Activated CD8-positive, alpha-beta memory T cell treated with anti-CD3 and anti-CD28 coated beads, Interleukin-2, amount 50 U/mL, for 4 hours (primary cell): ENCODE measurements around the gene GDNF.
"Not testable (repeated sequence)": the region's sequence is repeated elsewhere in the genome, so short reads cannot be mapped to it uniquely, and the experiment has no call there.

ENCODE experiments used
- DNase-seq: peaks from one replicate; pipeline ENCODE4 v3.0.0-alpha.2; 2020

Gene GDNF

GRCh38 chr5:37815913-37816312 lies 23.9 kb downstream of the GDNF start:
- no peak for DNase-seq

- DNase-seq: no peak
Measured at GRCh38 chr5:37814699-37815098, 25.1 kb downstream of the GDNF start.

GRCh38 chr5:37812365-37812764 lies 27.5 kb downstream of the GDNF start:
- no peak for DNase-seq

GRCh38 chr5:37811866-37812265 lies 28.0 kb downstream of the GDNF start:
- DNase-seq: no peak

- no peak for DNase-seq
Measured at GRCh38 chr5:37810311-37810710, 29.5 kb downstream of the GDNF start.

GRCh38 chr5:37808945-37809344 lies 30.9 kb downstream of the GDNF start:
- DNase-seq: no peak

- DNase-seq: no peak
Measured at GRCh38 chr5:37807621-37808301, 32.1 kb downstream of the GDNF start.

- no peak for DNase-seq
Measured at GRCh38 chr5:37807015-37807414, 32.8 kb downstream of the GDNF start.

GRCh38 chr5:37806476-37806875 lies 33.4 kb downstream of the GDNF start:
- no peak for DNase-seq

- DNase-seq: no peak
Measured at GRCh38 chr5:37806016-37806415, 33.8 kb downstream of the GDNF start.

- DNase-seq: no peak
Measured at GRCh38 chr5:37804401-37804800, 35.4 kb downstream of the GDNF start.

GRCh38 chr5:37803487-37803886 lies 36.4 kb downstream of the GDNF start:
- DNase-seq: no peak

GRCh38 chr5:37801521-37801920 lies 38.3 kb downstream of the GDNF start:
- no peak for DNase-seq

GRCh38 chr5:37799865-37800421 lies 39.9 kb downstream of the GDNF start:
- no peak for DNase-seq

- not testable (repeated sequence) for DNase-seq
Measured at GRCh38 chr5:37796435-37796834, 43.4 kb downstream of the GDNF start.

GRCh38 chr5:37795292-37795691 lies 44.5 kb downstream of the GDNF start:
- not testable (repeated sequence) for DNase-seq

GRCh38 chr5:37792975-37793631 lies 46.7 kb downstream of the GDNF start:
- no peak for DNase-seq

GRCh38 chr5:37791321-37791720 lies 48.5 kb downstream of the GDNF start:
- DNase-seq: no peak

GRCh38 chr5:37789991-37790390 lies 49.9 kb downstream of the GDNF start:
- no peak for DNase-seq

- DNase-seq: no peak
Measured at GRCh38 chr5:37787742-37788141, 52.1 kb downstream of the GDNF start.

- DNase-seq: no peak
Measured at GRCh38 chr5:37786862-37787519, 52.9 kb downstream of the GDNF start.

- DNase-seq: no peak
Measured at GRCh38 chr5:37786416-37786815, 53.4 kb downstream of the GDNF start.

- not testable (repeated sequence) for DNase-seq
Measured at GRCh38 chr5:37781409-37781808, 58.4 kb downstream of the GDNF start.
